ENCODE results near the gene PIK3R5. TPM values are rescaled to one million over a fixed set of nuclear protein-coding genes. Genes with fewer than 3 reads are reported as not detected.

Gene PIK3R5
- total and polyA plus RNA-seq, 2 donors (not counting 3 experiments of a cell fraction or from before 2014, with no cell fraction given): not detected

- Histone ChIP-seq H2AFZ (ENCODE audit: low read depth, low read length) (no peak overlapping the region), H3K4me2 (ENCODE audit: insufficient read depth, low read length) (no peak overlapping the region), H3K4me3 (replicated peaks in 1 of 3; ENCODE audit: insufficient read depth in 1 of 3, low read depth in 1 of 3, low read length in 3 of 3) (no peak overlapping the region), H3K4me1 (ENCODE audit: control insufficient read depth, extremely low read depth, insufficient read depth, low read length) (no peaks in the 10 kb centered on the region), H3K79me2 (ENCODE audit: control insufficient read depth, insufficient read depth, low read length) (no peaks in the 10 kb centered on the region), H3K9ac (replicated peaks; ENCODE audit: extremely low read depth, insufficient read depth, low read length) (no peak overlapping the region), H4K20me1 (replicated peaks; ENCODE audit: control insufficient read depth, extremely low read depth, insufficient read depth, low read length) (no peaks in the 10 kb centered on the region), H3K36me3 (ENCODE audit: control insufficient read depth in 2 of 2, extremely low read depth in 1 of 2, insufficient read depth in 2 of 2, low read length in 2 of 2) (no peaks in the 10 kb centered on the region), H3K9me1 (replicated peaks; ENCODE audit: control insufficient read depth, extremely low read depth, insufficient read depth, low read length) (no peaks in the 10 kb centered on the region), H3K27ac (ENCODE audit: insufficient read depth, low read depth, low read length) (no peak overlapping the region), H3K27me3 (ENCODE audit: control insufficient read depth in 2 of 2, insufficient read depth in 2 of 2, low read length in 2 of 2) (no peaks in the 10 kb centered on the region), H3K9me3 (replicated peaks; ENCODE audit: control insufficient read depth, insufficient read depth, low read length) (no peaks in the 10 kb centered on the region)
- no TSS peak for BruUV-seq (replicated peaks)
- no peak for TF ChIP-seq JUN (IDR thresholded peaks at IDR 0.05; ENCODE audit: borderline replicate concordance, insufficient read depth, insufficient read length, low read depth)
- TF ChIP-seq, protein P1, sequence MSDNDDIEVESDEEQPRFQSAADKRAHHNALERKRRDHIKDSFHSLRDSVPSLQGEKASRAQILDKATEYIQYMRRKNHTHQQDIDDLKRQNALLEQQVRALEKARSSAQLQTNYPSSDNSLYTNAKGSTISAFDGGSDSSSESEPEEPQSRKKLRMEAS (IDR thresholded peaks at IDR 0.05; ENCODE audit: insufficient read depth, insufficient read length): no peak
- no peak for TF ChIP-seq CTCF (IDR thresholded peaks at IDR 0.05; ENCODE audit: extremely low read depth in 1 of 2, insufficient read depth in 1 of 2, low read depth in 1 of 2, low read length in 2 of 2)
- TF ChIP-seq MYC (IDR thresholded peaks at IDR 0.05; ENCODE audit: low read depth, low read length): no peak
- TF ChIP-seq EZH2 (IDR thresholded peaks at IDR 0.05; ENCODE audit: borderline replicate concordance, low read depth, low read length, severe bottlenecking): no peak
- no peak for TF ChIP-seq FOS (IDR thresholded peaks at IDR 0.05; ENCODE audit: borderline replicate concordance, insufficient read depth, low read length)
- TF ChIP-seq POLR2AphosphoS5 (IDR thresholded peaks at IDR 0.05; ENCODE audit: insufficient read depth, low read depth, low read length): no peak
- TF ChIP-seq GATA2 (IDR thresholded peaks at IDR 0.05; ENCODE audit: insufficient read depth, insufficient read length, low read depth, low read length): no peak
- no peak for TF ChIP-seq POLR2A (IDR thresholded peaks at IDR 0.05; ENCODE audit: low read depth, low read length)
- ChIA-PET CTCF (no interaction called here), POLR2A (no interaction called here)
- dilution Hi-C loops (cut with MboI; ENCODE audit: extremely low pct_ligation_motif_present, low sequenced_read_pairs): no loop called here
- intact Hi-C loops (cut with micrococcal nuclease): no loop called here
- no peak for FAIRE-seq
- DNase-seq (ENCODE audit: low read depth, low spot score): no peak
These were observed 121.0 kb downstream of the PIK3R5 start for GRCh38 chr17:8844229-8845218.

All from endothelial cell of umbilical vein (primary cell).